Stomach (tissue), 4 donors: ENCODE results near the gene MAOA.

Source experiments
- CTCF ChIP-seq, 7 experiments: fragments of 450-650 bp in 4 of 7; fragments of 200-600 bp in 3 of 7; sonication (generic) in 3 of 7; IDR thresholded peaks; one replicate each; pipeline ENCODE4 v1.5.1; 2016 to 2019; ENCODE audit warnings: antibody characterized with exemption in 7 of 7, control low read depth in 2 of 7, mild to moderate bottlenecking in 1 of 7
- EP300 ChIP-seq: sonication (generic); formaldehyde crosslinking; IDR thresholded peaks from one replicate; pipeline ENCODE4 v1.6.1; 2017; ENCODE audit warnings: antibody characterized with exemption
- POLR2A ChIP-seq, 4 donors: fragments of 450-650 bp; IDR thresholded peaks; one replicate each; pipeline ENCODE4 v1.6.1; 2016; ENCODE audit warnings: antibody characterized with exemption in 4 of 4, control low read depth in 2 of 4, mild to moderate bottlenecking in 1 of 4, moderate library complexity in 1 of 4
- POLR2AphosphoS5 ChIP-seq, 3 donors: sonication (generic); formaldehyde crosslinking; IDR thresholded peaks; one replicate each; pipeline ENCODE4 v1.6.1; 2016; ENCODE audit warnings: antibody characterized with exemption in 3 of 3

GRCh38 chrX:43682726-43683125 is 26.6 kb downstream of the MAOA start:
- no peak for TF ChIP-seq CTCF (IDR thresholded peaks at IDR 0.05)
- TF ChIP-seq POLR2A (IDR thresholded peaks at IDR 0.05): no peak
- TF ChIP-seq EP300: no peak
- TF ChIP-seq POLR2AphosphoS5 (IDR thresholded peaks at IDR 0.05): no peak
